IMR-90 (cell line): Measurements from ENCODE around the gene MEIS2. TPM values are rescaled to one million over a fixed set of nuclear protein-coding genes. Genes with fewer than 3 reads are reported as not detected.
A peak's percentile ranks its signal among the peaks of the same experiment; 100 is the strongest.

Experiments
- ATAC-seq: fragments of 200-7000 bp; cut with Tn5 transposase; 2 replicates; pipeline ENCODE4 v1.9.1; 2020; ENCODE audit warnings: low read depth, mild to moderate bottlenecking, moderate library complexity
- BruUV-seq: library from RNA; stranded (reverse); fragments of 400-500 nt; replicated peaks from 2 replicates; lab custom pipeline; 2021; lab: Mats Ljungman, UMichigan
- CTCF ChIA-PET: fragments of 300-600 bp; formaldehyde crosslinking; extraction: SDS; loops from one replicate; lab custom pipeline; 2021; ENCODE audit warnings: antibody characterized with exemption; lab: Yijun Ruan, JAX
- POLR2A ChIA-PET: fragments of 300-600 bp; sonication (Branson Sonifier 250); formaldehyde crosslinking; loops from one replicate; lab custom pipeline; 2022; ENCODE audit warnings: antibody characterized with exemption; ENCODE audit not compliant: unreplicated experiment; lab: Charles Lee
- DNase-seq: peaks from one replicate; pipeline ENCODE4 v3.0.0; 2013
- H2AFZ ChIP-seq: replicated peaks from 2 replicates; pipeline ENCODE3; 2013; ENCODE audit warnings: low read length, mild to moderate bottlenecking; ENCODE audit not compliant: poor library complexity
- H2AK5ac ChIP-seq: 2 replicates; pipeline ENCODE4 v1.6.1; 2013; ENCODE audit warnings: low read depth, low read length, inconsistent platforms
- H2AK9ac ChIP-seq: replicated peaks from 2 replicates; pipeline ENCODE3; 2013; ENCODE audit warnings: mild to moderate bottlenecking, low read depth, low read length, moderate library complexity; ENCODE audit not compliant: poor library complexity
- H2BK120ac ChIP-seq: 2 replicates; pipeline ENCODE4 v1.6.1; 2013; ENCODE audit warnings: low read depth, low read length, inconsistent platforms
- H2BK15ac ChIP-seq: 3 replicates; pipeline ENCODE4 v1.6.1; 2013; ENCODE audit warnings: low read depth, low read length, inconsistent platforms
- H2BK20ac ChIP-seq: 2 replicates; pipeline ENCODE4 v1.6.1; 2013; ENCODE audit warnings: low read depth, mild to moderate bottlenecking, inconsistent platforms, low read length, moderate library complexity
- H2BK5ac ChIP-seq: 2 replicates; pipeline ENCODE4 v1.6.1; 2013; ENCODE audit warnings: mild to moderate bottlenecking, low read depth, low read length, inconsistent platforms; ENCODE audit not compliant: poor library complexity, severe bottlenecking
- H3K14ac ChIP-seq: replicated peaks from 2 replicates; pipeline ENCODE4 v1.6.1; 2013; ENCODE audit warnings: low read depth, low read length, inconsistent platforms
- H3K18ac ChIP-seq: 2 replicates; pipeline ENCODE4 v1.6.1; 2013; ENCODE audit warnings: low read depth, low read length, control low read depth
- H3K23ac ChIP-seq: 2 replicates; pipeline ENCODE4 v1.6.1; 2013; ENCODE audit warnings: low read depth, low read length, inconsistent platforms
- H3K27ac ChIP-seq: 2 replicates; pipeline ENCODE4 v1.5.1; 2013; ENCODE audit warnings: mild to moderate bottlenecking, control low read depth, low read length; ENCODE audit not compliant: insufficient read depth
- H3K27me3 ChIP-seq: 2 replicates; pipeline ENCODE4 v1.6.1; 2013; ENCODE audit warnings: low read length; ENCODE audit not compliant: control insufficient read depth, insufficient read depth
- H3K36me3 ChIP-seq: 2 replicates; pipeline ENCODE4 v1.6.1; 2013; ENCODE audit warnings: low read length, mixed read lengths; ENCODE audit not compliant: control insufficient read depth, insufficient read depth
- H3K4ac ChIP-seq: 2 replicates; pipeline ENCODE4 v1.6.1; 2013; ENCODE audit warnings: low read depth, low read length, inconsistent platforms
- H3K4me1 ChIP-seq: 2 replicates; pipeline ENCODE4 v1.6.1; 2013; ENCODE audit warnings: low read length, mixed read lengths; ENCODE audit not compliant: control insufficient read depth, insufficient read depth
- H3K4me2 ChIP-seq: 2 replicates; pipeline ENCODE4 v1.6.1; 2013; ENCODE audit warnings: low read depth, mild to moderate bottlenecking, control low read depth, low read length, moderate library complexity
- H3K4me3 ChIP-seq: 2 replicates; pipeline ENCODE4 v1.5.1; 2013; ENCODE audit warnings: low read depth, mild to moderate bottlenecking, control low read depth, low read length, moderate library complexity; ENCODE audit not compliant: insufficient read depth
- H3K56ac ChIP-seq: 2 replicates; pipeline ENCODE4 v1.6.1; 2013; ENCODE audit warnings: low read length, inconsistent platforms; ENCODE audit not compliant: insufficient read depth; ENCODE audit errors: extremely low read depth
- H3K79me1 ChIP-seq, 2 experiments: 2 replicates each; pipeline ENCODE4 v1.6.1; 2013; ENCODE audit warnings: low read length in 2 of 2, inconsistent platforms in 1 of 2, low read depth in 1 of 2
- H3K9ac ChIP-seq: 2 replicates; pipeline ENCODE4 v1.6.1; 2013; ENCODE audit warnings: low read depth, low read length, control low read depth
- H3K9me1 ChIP-seq: 2 replicates; pipeline ENCODE4 v1.6.1; 2013; ENCODE audit warnings: low read length, inconsistent platforms; ENCODE audit not compliant: insufficient read depth
- H3K9me3 ChIP-seq: 2 replicates; pipeline ENCODE4 v1.6.1; 2013; ENCODE audit warnings: low read length; ENCODE audit not compliant: control insufficient read depth, insufficient read depth
- H4K20me1 ChIP-seq: 2 replicates; pipeline ENCODE4 v1.6.1; 2013; ENCODE audit warnings: low read length, inconsistent platforms; ENCODE audit not compliant: insufficient read depth
- H4K5ac ChIP-seq: 2 replicates; pipeline ENCODE4 v1.6.1; 2013; ENCODE audit warnings: mild to moderate bottlenecking, low read depth, low read length, control low read depth
- H4K8ac ChIP-seq, 2 experiments: 2 replicates each; pipeline ENCODE4 v1.6.1; 2013; ENCODE audit warnings: low read depth in 2 of 2, low read length in 2 of 2, control low read depth in 1 of 2, inconsistent platforms in 1 of 2
- H4K91ac ChIP-seq: 2 replicates; pipeline ENCODE4 v1.6.1; 2013; ENCODE audit warnings: low read depth, low read length, inconsistent platforms; ENCODE audit not compliant: insufficient read depth
- CEBPB ChIP-seq: IDR thresholded peaks from 2 replicates; pipeline ENCODE4 v1.6.1; 2012; ENCODE audit warnings: low read depth, low read length, improper control_type of control experiment
- CHD1 ChIP-seq: IDR thresholded peaks from 2 replicates; pipeline ENCODE4 v1.6.1; 2012; ENCODE audit warnings: low read depth, low read length, improper control_type of control experiment
- FOS ChIP-seq: fragments of 150-350 bp; IDR thresholded peaks from 2 replicates; pipeline ENCODE4 v1.6.1; 2016; ENCODE audit warnings: low read depth, low read length
- MAFK ChIP-seq: IDR thresholded peaks from 2 replicates; pipeline ENCODE4 v1.6.1; 2012; ENCODE audit warnings: low read depth, low read length, improper control_type of control experiment
- MAZ ChIP-seq: IDR thresholded peaks from 2 replicates; pipeline ENCODE4 v1.6.1; 2012; ENCODE audit warnings: low read depth, mild to moderate bottlenecking, low read length, improper control_type of control experiment, moderate library complexity, borderline replicate concordance
- NFE2L2 ChIP-seq: fragments of 150-350 bp; IDR thresholded peaks from 2 replicates; pipeline ENCODE4 v1.6.1; 2016; ENCODE audit warnings: low read depth, mild to moderate bottlenecking, low read length
- POLR2A ChIP-seq: IDR thresholded peaks from 2 replicates; pipeline ENCODE4 v1.6.1; 2012; ENCODE audit warnings: mild to moderate bottlenecking, low read depth, low read length
- RAD21 ChIP-seq: IDR thresholded peaks from 2 replicates; pipeline ENCODE4 v1.6.1; 2012; ENCODE audit warnings: low read length, improper control_type of control experiment
- SMC3 ChIP-seq: fragments of 150-350 bp; IDR thresholded peaks from 2 replicates; pipeline ENCODE4 v1.6.1; 2016; ENCODE audit warnings: low read depth, mild to moderate bottlenecking, antibody characterized with exemption, low read length, moderate library complexity
- USF2 ChIP-seq: fragments of 150-350 bp; IDR thresholded peaks from 2 replicates; pipeline ENCODE4 v1.6.1; 2017; ENCODE audit warnings: mild to moderate bottlenecking, antibody characterized with exemption, low read length, low read depth
- WGBS, 2 experiments: methylation state at CpG; one replicate each; pipeline versions ENCODE4 v1.1.5 to v1.1.7; 2013; ENCODE audit warnings: missing lambda C conversion rate in 2 of 2; ENCODE audit not compliant: insufficient read length in 1 of 2; ENCODE audit errors: extremely low coverage in 2 of 2; 5-methylcytosine and 5-hydroxymethylcytosine counted together
- dilution Hi-C: fragments of 300-500 bp; cut with HindIII; formaldehyde crosslinking; loops from one replicate; pipeline ENCODE4 v1.14.3; 2018; ENCODE audit warnings: low sequenced_read_pairs; ENCODE audit not compliant: unreplicated experiment
- in situ Hi-C: fragments of 300-500 bp; cut with MboI; formaldehyde crosslinking; loops from 3 replicates; pipeline ENCODE4 v1.14.3; 2019; ENCODE audit warnings: low sequenced_read_pairs, inconsistent platforms, mixed read lengths
- intact Hi-C: fragments of 100-400 bp; cut with micrococcal nuclease; formaldehyde crosslinking; loops from 2 replicates; pipeline ENCODE4 v1.10.0; 2022
- polyA plus RNA-seq, 3 experiments: library from polyadenylated mRNA; depleted of rRNA; stranded (reverse); fragments of >200 nt; gene quantifications; 2 replicates each; pipeline ENCODE4 v1.2.3, GENCODE V29; 2012; ENCODE audit warnings: low replicate concordance in 1 of 3
- total RNA-seq: library from RNA; depleted of rRNA; stranded (reverse); fragments of >200 nt; gene quantifications from 2 replicates; pipeline ENCODE4 v1.2.3, GENCODE V29; 2012
- TF ChIP-seq, protein P1 (sequence below): conservative IDR thresholded peaks from 2 replicates; pipeline ENCODE4 v1.5.1; 2012; ENCODE audit warnings: mild to moderate bottlenecking, low read depth, low read length, improper control_type of control experiment
- TF ChIP-seq, protein P2 (sequence below): fragments of 150-350 bp; IDR thresholded peaks from 2 replicates; pipeline ENCODE4 v1.6.1; 2016; ENCODE audit warnings: low read depth, mild to moderate bottlenecking, low read length, moderate library complexity, borderline replicate concordance

Gene MEIS2
- total and polyA plus RNA-seq, 2 of the 4 experiments (the other 2 are of a cell fraction): 70.1 to 71.3 TPM

DNA sequence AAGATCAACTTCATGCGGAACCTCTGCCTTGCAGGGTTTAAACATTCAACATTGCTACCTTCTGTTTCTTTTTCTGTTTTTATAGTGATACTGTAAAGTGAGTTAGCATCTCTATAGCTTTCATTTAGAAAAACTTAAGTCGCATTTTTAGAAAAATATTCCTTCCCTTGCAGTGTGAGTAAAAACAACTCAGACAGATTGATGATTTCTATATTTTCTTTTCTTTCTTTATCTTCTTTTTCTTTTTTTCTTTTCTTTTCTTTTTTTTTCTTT is 2.8 kb upstream of the MEIS2 start:
- Histone ChIP-seq H3K4me1 (peaks cover 2% of the 10 kb centered on the region; the same call in 1 of the 2 replicates), H2AFZ (no peak overlapping the region), H3K9me1 (no peaks in the 10 kb centered on the region), H3K9me3 (no peaks in the 10 kb centered on the region), H3K79me1 (peaks cover 0 to 24% of the 10 kb centered on the region in 2 experiments; a peak in 3 of 4 replicates), H2BK20ac (0 out of 2 replicates have a peak overlapping the region, but pooled peaks have one; percentile 7), H3K27me3 (no peaks in the 10 kb centered on the region; the same call in 1 of the 2 replicates), H4K8ac (no peak overlapping the region), H3K14ac (peak overlapping the region; percentile 46; the same call in 1 of the 2 replicates), H4K20me1 (no peaks in the 10 kb centered on the region), H3K27ac (no peak overlapping the region), H2BK5ac (no peak overlapping the region), H3K56ac (no peak overlapping the region), H4K5ac (no peak overlapping the region), H3K23ac (peak overlapping the region; percentile 6; the same call in 1 of the 2 replicates), H2BK15ac (no peak overlapping the region), H3K36me3 (no peaks in the 10 kb centered on the region), H2AK5ac (no peak overlapping the region), H2AK9ac (no peak overlapping the region), H3K9ac (0 out of 2 replicates have a peak overlapping the region, but pooled peaks have one; percentile 63), H3K18ac (no peak overlapping the region), H4K91ac (no peak overlapping the region), H3K4me2 (peak overlapping the region; percentile 91), H3K4ac (no peak overlapping the region; the same call in 1 of the 2 replicates), H3K4me3 (peak overlapping the region; percentile 94), H2BK120ac (no peak overlapping the region)
- WGBS, 2 experiments: no CpG with 5 or more reads among the region's 2 CpGs
- ChIA-PET CTCF (interaction anchor here (0.6 to 0.7 kb wide), 2 partner anchors 31 to 1658 kb away, joined by 3 read pairs; no protein-coding TSS in a partner anchor), POLR2A (no interaction called here)
- TF ChIP-seq NFE2L2: no peak
- TF ChIP-seq RAD21: no peak
- TF ChIP-seq CHD1: no peak
- TF ChIP-seq USF2: no peak
- no peak for TF ChIP-seq FOS
- no peak for TF ChIP-seq SMC3
- TF ChIP-seq MAZ: no peak
- TF ChIP-seq, protein P1, sequence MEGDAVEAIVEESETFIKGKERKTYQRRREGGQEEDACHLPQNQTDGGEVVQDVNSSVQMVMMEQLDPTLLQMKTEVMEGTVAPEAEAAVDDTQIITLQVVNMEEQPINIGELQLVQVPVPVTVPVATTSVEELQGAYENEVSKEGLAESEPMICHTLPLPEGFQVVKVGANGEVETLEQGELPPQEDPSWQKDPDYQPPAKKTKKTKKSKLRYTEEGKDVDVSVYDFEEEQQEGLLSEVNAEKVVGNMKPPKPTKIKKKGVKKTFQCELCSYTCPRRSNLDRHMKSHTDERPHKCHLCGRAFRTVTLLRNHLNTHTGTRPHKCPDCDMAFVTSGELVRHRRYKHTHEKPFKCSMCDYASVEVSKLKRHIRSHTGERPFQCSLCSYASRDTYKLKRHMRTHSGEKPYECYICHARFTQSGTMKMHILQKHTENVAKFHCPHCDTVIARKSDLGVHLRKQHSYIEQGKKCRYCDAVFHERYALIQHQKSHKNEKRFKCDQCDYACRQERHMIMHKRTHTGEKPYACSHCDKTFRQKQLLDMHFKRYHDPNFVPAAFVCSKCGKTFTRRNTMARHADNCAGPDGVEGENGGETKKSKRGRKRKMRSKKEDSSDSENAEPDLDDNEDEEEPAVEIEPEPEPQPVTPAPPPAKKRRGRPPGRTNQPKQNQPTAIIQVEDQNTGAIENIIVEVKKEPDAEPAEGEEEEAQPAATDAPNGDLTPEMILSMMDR: no peak
- TF ChIP-seq, protein P2, sequence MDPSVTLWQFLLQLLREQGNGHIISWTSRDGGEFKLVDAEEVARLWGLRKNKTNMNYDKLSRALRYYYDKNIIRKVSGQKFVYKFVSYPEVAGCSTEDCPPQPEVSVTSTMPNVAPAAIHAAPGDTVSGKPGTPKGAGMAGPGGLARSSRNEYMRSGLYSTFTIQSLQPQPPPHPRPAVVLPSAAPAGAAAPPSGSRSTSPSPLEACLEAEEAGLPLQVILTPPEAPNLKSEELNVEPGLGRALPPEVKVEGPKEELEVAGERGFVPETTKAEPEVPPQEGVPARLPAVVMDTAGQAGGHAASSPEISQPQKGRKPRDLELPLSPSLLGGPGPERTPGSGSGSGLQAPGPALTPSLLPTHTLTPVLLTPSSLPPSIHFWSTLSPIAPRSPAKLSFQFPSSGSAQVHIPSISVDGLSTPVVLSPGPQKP: no peak
- no peak for TF ChIP-seq POLR2A
- no peak for TF ChIP-seq CEBPB
- no peak for TF ChIP-seq MAFK
- DNase-seq: no peak
- dilution Hi-C loops (no loop called here), intact Hi-C loops (loop anchor here (10.0 kb wide), 3 partner anchors 598 to 1578 kb away; no protein-coding TSS in a partner anchor), in situ Hi-C loops (no loop called here)
- BruUV-seq: no TSS peak
- no peak for ATAC-seq
